Stomach (tissue), 9 donors: ENCODE results near the gene BMP2. TPM values are rescaled to one million over a fixed set of nuclear protein-coding genes. Genes with fewer than 3 reads are reported as not detected.

Experiments
- DNase-seq, 2 donors: peaks; one replicate each; pipeline versions ENCODE4 v3.0.0 to v3.0.0-alpha.2; 2013 to 2019
- H3K27ac ChIP-seq, 5 donors: fragments of 200-600 bp in 4 of 5; sonication (generic) in 4 of 5; one replicate each; pipeline ENCODE4 v1.5.1; 2013 to 2019; ENCODE audit warnings: mild to moderate bottlenecking in 1 of 5, moderate library complexity in 1 of 5
- H3K27me3 ChIP-seq, 3 donors: fragments of 200-600 bp; sonication (generic); one replicate each; pipeline ENCODE4 v1.5.1; 2017 to 2019; ENCODE audit warnings: mixed run types in 1 of 3
- H3K36me3 ChIP-seq, 4 donors: fragments of 200-600 bp; sonication (generic); 1 replicate in 3 of 4; 2 replicates in 1 of 4; pipeline ENCODE4 v1.5.1; 2016 to 2019
- H3K4me1 ChIP-seq, 4 donors: fragments of 200-600 bp; sonication (generic); one replicate each; pipeline ENCODE4 v1.5.1; 2016 to 2019
- H3K4me3 ChIP-seq, 4 donors: fragments of 200-600 bp; sonication (generic) in 3 of 4; one replicate each; pipeline ENCODE4 v1.5.1; 2016 to 2019; ENCODE audit warnings: mild to moderate bottlenecking in 1 of 4
- H3K9me3 ChIP-seq, 4 donors: fragments of 200-600 bp; sonication (generic); one replicate each; pipeline ENCODE4 v1.5.1; 2016 to 2019
- EP300 ChIP-seq: sonication (generic); formaldehyde crosslinking; IDR thresholded peaks from one replicate; pipeline ENCODE4 v1.6.1; 2017; ENCODE audit warnings: antibody characterized with exemption
- POLR2A ChIP-seq, 4 donors: fragments of 450-650 bp; IDR thresholded peaks; one replicate each; pipeline ENCODE4 v1.6.1; 2016; ENCODE audit warnings: antibody characterized with exemption in 4 of 4, control low read depth in 2 of 4, mild to moderate bottlenecking in 1 of 4, moderate library complexity in 1 of 4
- POLR2AphosphoS5 ChIP-seq, 3 donors: sonication (generic); formaldehyde crosslinking; IDR thresholded peaks; one replicate each; pipeline ENCODE4 v1.6.1; 2016; ENCODE audit warnings: antibody characterized with exemption in 3 of 3
- WGBS, 5 donors: extraction: QIAGEN DNeasy Blood & Tissue Kit in 3 of 5; methylation state at CpG; one replicate each; pipeline versions ENCODE4 v1.1.5 to v1.1.7; 2013 to 2018; 5-methylcytosine and 5-hydroxymethylcytosine counted together
- intact Hi-C: fragments of 100-400 bp; cut with DNase I; formaldehyde crosslinking; loops from one replicate; pipeline ENCODE4 v1.15.1; 2023; ENCODE audit warnings: low total_unique reads
- polyA plus RNA-seq, 3 donors: library from polyadenylated mRNA; stranded (reverse); fragments of 200-250 nt; gene quantifications; one replicate each; pipeline ENCODE4 v1.2.3, GENCODE V29; 2013
- total RNA-seq, 5 donors: library from RNA; depleted of rRNA; stranded (reverse); fragments of >200 nt; gene quantifications; one replicate each; pipeline versions ENCODE4 v1.1.0 to v1.2.3, GENCODE V29; 2014 to 2016
- TF ChIP-seq, protein P1 (sequence below), 7 experiments: fragments of 450-650 bp in 4 of 7; fragments of 200-600 bp in 3 of 7; sonication (generic) in 3 of 7; IDR thresholded peaks; one replicate each; pipeline ENCODE4 v1.5.1; 2016 to 2019; ENCODE audit warnings: antibody characterized with exemption in 7 of 7, control low read depth in 2 of 7, mild to moderate bottlenecking in 1 of 7
- donor health status: healthy with polysubstance abuse.
- donor health status: Bipolar disorder and iron deficiency.
- donor health status: healthy.

BMP2 gene
- total and polyA plus RNA-seq, 8 donors, result 1.2 to 57.9 (median 19.5) TPM

DNA sequence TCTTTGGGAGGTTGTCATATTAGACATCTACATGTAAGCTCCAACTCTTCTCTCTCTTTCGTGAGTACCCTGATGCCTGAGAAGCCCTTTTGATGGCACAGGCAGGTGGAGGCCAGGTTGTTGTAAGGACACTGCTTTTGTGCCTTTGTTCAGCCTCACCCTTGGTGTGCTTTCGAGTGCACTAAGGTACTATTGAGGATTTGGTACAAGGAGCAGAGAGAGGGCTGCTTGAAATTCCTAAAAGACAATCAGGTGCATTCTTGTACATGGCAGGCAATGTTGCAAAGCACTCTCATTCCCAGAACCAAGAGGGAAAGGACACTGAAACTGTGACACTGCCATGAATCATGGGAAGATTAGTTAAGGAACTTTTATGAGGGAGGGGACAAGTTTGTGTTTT, 19.1 kb downstream of the BMP2 start:
- Histone ChIP-seq H3K9me3 (no peaks in the 10 kb centered on the region), H3K36me3 (peaks cover 0 to 6% (median 0%) of the 10 kb centered on the region in 4 donors), H3K27me3 (no peaks in the 10 kb centered on the region), H3K4me1 (peaks cover 0 to 5% (median 0%) of the 10 kb centered on the region in 4 donors), H3K27ac (no peak overlapping the region), H3K4me3 (no peak overlapping the region)
- WGBS, 5 donors, result 81 to 93% (median 85%) methylated on average over 2 of the region's 2 CpGs
- TF ChIP-seq EP300, result no peak
- no peak for TF ChIP-seq POLR2AphosphoS5 (IDR thresholded peaks at IDR 0.05)
- intact Hi-C loops, result no loop called here
- DNase-seq, result no peak

DNA sequence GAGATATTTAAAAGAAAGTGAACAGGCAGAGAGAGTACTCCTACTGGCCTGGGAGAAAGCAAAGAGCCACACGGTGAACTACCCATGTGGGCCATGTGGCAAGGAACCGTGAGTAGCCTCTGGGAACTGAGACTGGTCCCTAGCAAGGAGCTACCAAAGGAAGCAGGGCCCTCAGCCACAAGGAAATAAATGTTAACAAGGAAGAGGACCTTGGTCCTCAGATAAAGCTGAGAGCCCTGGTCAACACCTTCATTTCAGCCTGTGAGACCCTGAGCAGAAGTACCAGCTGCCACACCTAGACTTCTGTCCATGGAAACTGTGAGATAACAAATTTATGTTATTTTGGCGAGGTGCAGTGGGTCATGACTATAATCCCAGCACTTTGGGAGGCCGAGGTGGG, 25.3 kb downstream of the BMP2 start:
- no peaks in the 10 kb centered on the region for H3K36me3 ChIP-seq
- no peaks in the 10 kb centered on the region for H3K9me3 ChIP-seq
- DNase-seq, result no peak
- H3K27me3 ChIP-seq, result no peaks in the 10 kb centered on the region
- H3K27ac ChIP-seq, result no peak overlapping the region
- intact Hi-C loops, result no loop called here
- H3K4me3 ChIP-seq, result no peak overlapping the region
- no peaks in the 10 kb centered on the region for H3K4me1 ChIP-seq
- TF ChIP-seq POLR2A (IDR thresholded peaks at IDR 0.05) (no peak), EP300 (no peak), POLR2AphosphoS5 (IDR thresholded peaks at IDR 0.05) (no peak)
- TF ChIP-seq, protein P1, sequence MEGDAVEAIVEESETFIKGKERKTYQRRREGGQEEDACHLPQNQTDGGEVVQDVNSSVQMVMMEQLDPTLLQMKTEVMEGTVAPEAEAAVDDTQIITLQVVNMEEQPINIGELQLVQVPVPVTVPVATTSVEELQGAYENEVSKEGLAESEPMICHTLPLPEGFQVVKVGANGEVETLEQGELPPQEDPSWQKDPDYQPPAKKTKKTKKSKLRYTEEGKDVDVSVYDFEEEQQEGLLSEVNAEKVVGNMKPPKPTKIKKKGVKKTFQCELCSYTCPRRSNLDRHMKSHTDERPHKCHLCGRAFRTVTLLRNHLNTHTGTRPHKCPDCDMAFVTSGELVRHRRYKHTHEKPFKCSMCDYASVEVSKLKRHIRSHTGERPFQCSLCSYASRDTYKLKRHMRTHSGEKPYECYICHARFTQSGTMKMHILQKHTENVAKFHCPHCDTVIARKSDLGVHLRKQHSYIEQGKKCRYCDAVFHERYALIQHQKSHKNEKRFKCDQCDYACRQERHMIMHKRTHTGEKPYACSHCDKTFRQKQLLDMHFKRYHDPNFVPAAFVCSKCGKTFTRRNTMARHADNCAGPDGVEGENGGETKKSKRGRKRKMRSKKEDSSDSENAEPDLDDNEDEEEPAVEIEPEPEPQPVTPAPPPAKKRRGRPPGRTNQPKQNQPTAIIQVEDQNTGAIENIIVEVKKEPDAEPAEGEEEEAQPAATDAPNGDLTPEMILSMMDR (IDR thresholded peaks at IDR 0.05), result no peak
- 59 to 77% (median 72%) methylated on average over 4 of the region's 4 CpGs for WGBS, 5 donors

DNA sequence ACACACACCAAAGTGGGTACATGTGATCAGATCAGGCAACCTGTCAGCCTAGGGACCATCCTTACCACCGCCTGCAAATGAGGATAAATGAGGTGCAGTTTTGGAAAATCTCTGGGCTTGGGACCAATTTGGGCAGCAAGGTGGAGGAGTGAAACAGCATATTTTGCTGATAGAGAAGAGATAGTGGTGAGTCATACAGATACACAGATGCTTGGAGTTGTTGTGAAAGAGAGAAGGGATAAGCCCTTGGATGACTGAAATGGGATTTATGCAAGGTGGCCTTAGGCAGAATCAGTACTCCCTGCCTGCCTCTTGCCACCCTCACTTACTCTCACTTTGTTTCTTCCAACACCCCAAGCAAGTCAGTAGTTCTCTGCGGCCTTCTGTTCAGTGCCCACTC, 34.7 kb downstream of the BMP2 start:
- peaks cover 0 to 7% (median 0%) of the 10 kb centered on the region in 4 donors for H3K9me3 ChIP-seq
- no peaks in the 10 kb centered on the region for H3K36me3 ChIP-seq
- 94 to 100% (median 96%) methylated on average over 2 of the region's 2 CpGs for WGBS, 5 donors
- no peak overlapping the region for H3K4me3 ChIP-seq
- H3K4me1 ChIP-seq, result no peaks in the 10 kb centered on the region
- intact Hi-C loops, result no loop called here
- H3K27ac ChIP-seq, result no peak overlapping the region
- no peak for DNase-seq
- H3K27me3 ChIP-seq, result no peaks in the 10 kb centered on the region
- TF ChIP-seq POLR2AphosphoS5 (IDR thresholded peaks at IDR 0.05) (no peak), POLR2A (IDR thresholded peaks at IDR 0.05) (no peak), EP300 (no peak)
- TF ChIP-seq, protein P1 (IDR thresholded peaks at IDR 0.05), result no peak

DNA sequence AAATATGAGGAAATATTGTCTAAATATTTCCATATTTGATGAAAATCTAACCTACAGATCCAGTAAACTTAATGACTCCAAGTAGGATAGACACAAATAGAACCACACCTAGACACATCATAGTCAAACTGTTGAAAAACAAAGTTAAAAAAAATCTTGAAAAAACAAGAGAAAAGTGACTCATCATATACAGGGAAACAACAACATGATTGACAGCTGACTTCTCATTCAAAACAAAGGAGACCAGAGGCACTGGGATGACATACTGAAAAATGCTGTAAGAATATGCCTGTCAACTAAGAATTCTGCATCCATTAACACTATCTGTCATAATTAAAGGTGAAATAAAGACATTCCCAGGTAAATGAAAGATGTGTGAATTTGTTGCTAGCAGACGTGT, 38.8 kb downstream of the BMP2 start:
- no peak for TF ChIP-seq EP300
- no peak for TF ChIP-seq POLR2A (IDR thresholded peaks at IDR 0.05)
- TF ChIP-seq, protein P1 (IDR thresholded peaks at IDR 0.05), result no peak
- no peak for TF ChIP-seq POLR2AphosphoS5 (IDR thresholded peaks at IDR 0.05)
- Histone ChIP-seq H3K4me1 (no peaks in the 10 kb centered on the region), H3K27ac (no peak overlapping the region), H3K36me3 (no peaks in the 10 kb centered on the region), H3K4me3 (no peak overlapping the region), H3K9me3 (peaks cover 0 to 7% (median 0%) of the 10 kb centered on the region in 4 donors), H3K27me3 (no peaks in the 10 kb centered on the region)
- intact Hi-C loops, result no loop called here
- WGBS, 5 donors, result 79 to 91% (median 85%) methylated on average over 1 of the region's 1 CpG
- no peak for DNase-seq

DNA sequence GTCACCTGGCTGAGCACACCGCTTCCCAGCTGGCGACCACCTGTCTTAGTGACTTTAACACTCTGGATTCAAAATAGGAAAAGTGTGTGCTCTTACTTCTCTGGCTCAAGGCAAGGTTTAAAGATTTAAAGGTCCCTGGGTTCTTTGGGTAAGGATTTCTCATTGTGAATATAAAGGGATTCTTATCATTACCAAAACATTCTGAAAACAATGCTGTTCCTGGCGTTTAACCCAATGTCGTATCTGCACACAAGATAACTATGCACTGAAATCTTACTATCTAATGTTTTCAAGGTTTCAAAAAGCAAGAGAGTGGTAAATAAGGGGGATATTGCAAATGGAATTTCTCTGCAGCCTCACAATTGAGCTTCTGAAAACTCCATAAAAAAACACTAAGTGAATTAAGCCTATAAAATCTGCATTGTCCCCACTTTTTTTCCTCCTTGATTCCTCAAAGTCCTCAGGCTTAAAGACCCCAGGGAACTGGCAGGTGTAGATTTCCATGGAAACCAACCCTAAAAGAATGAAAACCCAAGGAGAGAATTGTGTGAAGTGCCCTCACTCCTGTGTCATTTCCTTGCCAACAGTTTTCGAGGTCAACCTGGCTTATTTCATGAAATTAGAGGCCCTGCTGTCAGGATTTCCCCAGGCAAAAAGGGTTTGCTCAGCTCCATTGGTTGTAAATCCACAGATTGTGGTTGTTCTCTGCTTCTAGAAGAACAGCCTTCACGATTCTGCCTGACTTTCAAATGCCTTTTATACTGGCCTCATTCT, 44.0 kb downstream of the BMP2 start:
- Histone ChIP-seq H3K9me3 (peaks cover 0 to 1% (median 0%) of the 10 kb centered on the region in 4 donors), H3K27me3 (no peaks in the 10 kb centered on the region), H3K4me1 (no peaks in the 10 kb centered on the region), H3K27ac (no peak overlapping the region), H3K4me3 (no peak overlapping the region), H3K36me3 (no peaks in the 10 kb centered on the region)
- no peak for DNase-seq
- intact Hi-C loops, result loop anchor here (10.0 kb wide), 1 partner anchor 177 kb away; no protein-coding TSS in a partner anchor
- TF ChIP-seq, protein P1 (IDR thresholded peaks at IDR 0.05), result no peak
- TF ChIP-seq EP300, result no peak
- TF ChIP-seq POLR2A (IDR thresholded peaks at IDR 0.05), result no peak
- TF ChIP-seq POLR2AphosphoS5 (IDR thresholded peaks at IDR 0.05), result no peak
- 43 to 53% (median 48%) methylated on average over 6 of the region's 6 CpGs for WGBS, 5 donors
